GM21619 (cell line): ENCODE results near the gene ZNF746.

ENCODE experiments used
- ATAC-seq: cut with Tn5 transposase; IDR thresholded peaks from one replicate; pipeline ENCODE4 v1.9.1; 2021; ENCODE audit not compliant: unreplicated experiment

Gene ZNF746

DNA sequence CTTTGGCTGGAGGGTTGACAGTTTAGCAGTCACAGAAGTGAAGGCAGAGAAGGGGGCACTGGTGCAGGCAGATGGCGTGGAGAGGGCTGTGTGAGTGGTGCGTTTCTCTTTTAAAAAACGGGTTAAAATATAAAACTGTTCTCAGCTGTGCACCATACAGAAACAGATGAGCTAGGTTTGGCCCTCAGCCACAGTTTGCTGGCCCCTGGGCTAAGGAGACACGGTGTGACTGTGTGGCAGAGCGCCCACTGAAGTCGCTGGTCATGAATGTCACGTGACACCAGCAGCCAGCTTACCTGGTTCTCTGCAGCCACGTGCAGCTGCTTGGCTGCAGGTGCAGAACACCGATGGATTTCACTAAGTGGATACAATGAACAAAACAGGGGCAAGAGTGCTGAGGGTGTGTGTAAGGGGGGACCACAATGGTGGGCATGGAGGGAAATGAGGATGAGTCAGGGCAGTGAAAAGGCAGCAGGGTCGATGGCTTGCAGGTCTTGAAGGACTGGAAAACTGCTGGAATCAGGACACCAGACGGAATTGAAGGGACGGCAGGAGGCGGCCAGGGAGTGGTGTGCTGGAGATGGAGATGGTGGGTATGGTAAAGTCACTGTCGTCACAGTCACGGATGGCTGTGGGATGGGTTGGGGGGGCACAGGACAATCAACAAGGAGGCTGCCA lies 7.4 kb downstream of the ZNF746 start:
- no peak for ATAC-seq

DNA sequence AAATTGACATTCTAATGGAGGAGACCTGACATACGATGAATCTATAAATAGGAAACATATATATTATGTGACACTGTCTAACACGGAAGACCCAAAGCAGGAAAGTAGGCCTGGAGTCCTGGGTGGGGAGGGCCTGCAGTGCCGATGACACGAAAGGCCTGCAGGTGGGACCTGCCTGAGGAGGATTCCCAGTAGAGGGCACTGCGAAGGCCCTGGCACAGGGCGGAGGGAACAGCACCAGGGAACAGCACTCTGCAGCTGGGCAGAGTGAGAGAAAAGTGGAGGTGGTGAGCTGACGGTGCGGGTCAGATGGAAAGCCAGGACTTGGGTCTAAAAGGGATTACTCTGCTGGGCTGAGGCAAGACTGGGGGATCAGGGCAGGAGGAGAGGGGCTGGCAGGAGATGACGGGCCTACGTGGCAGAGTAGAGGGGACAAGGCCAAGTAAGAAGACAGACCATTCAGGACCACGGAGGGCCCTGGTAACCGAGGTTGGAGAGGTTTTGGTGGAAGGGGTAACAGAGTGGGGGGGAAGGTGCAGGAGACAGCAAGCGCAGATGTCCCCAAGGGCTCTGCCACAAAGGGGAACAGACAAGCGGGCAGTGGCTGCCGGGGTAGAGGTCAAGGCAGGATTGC lies 8.1 kb downstream of the ZNF746 start:
- no peak for ATAC-seq

DNA sequence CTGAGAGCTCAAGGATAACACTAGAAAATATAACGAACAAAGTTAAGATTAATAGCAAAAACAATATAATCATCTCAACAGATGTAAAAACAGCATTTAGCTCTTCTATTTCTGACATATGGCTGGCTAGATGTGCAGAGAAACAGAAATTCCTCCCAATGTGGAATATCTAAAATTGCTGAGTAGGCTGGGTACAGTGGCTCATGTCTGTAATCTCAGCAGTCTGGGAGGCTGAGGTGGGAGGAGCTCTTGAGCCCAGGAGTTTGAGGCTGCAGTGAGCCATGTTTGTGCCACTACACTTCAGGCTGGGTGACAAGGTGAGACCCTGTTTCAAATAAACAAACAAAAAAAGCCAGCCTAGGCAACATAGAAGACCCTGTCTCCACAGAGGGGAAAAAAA lies 18.0 kb downstream of the ZNF746 start:
- ATAC-seq = no peak

DNA sequence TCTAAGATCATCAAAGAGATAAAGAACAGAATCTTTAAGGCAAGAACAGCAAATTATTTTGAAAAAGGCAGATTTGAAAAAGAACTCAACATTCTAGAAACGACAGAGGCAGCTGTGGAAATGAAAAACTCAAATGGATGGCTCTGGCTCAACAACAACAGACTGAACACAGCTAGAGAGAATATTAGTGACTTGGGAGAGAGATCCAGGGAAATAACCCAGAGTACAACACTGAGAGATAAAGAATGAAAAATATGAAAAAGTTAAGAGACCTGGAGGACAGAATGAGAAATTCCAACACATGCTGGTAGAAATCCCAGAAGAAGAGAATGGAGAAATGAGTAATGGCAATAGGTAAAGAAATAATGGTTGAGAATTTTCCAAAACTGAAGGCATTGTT lies 18.9 kb downstream of the ZNF746 start:
- no peak for ATAC-seq

DNA sequence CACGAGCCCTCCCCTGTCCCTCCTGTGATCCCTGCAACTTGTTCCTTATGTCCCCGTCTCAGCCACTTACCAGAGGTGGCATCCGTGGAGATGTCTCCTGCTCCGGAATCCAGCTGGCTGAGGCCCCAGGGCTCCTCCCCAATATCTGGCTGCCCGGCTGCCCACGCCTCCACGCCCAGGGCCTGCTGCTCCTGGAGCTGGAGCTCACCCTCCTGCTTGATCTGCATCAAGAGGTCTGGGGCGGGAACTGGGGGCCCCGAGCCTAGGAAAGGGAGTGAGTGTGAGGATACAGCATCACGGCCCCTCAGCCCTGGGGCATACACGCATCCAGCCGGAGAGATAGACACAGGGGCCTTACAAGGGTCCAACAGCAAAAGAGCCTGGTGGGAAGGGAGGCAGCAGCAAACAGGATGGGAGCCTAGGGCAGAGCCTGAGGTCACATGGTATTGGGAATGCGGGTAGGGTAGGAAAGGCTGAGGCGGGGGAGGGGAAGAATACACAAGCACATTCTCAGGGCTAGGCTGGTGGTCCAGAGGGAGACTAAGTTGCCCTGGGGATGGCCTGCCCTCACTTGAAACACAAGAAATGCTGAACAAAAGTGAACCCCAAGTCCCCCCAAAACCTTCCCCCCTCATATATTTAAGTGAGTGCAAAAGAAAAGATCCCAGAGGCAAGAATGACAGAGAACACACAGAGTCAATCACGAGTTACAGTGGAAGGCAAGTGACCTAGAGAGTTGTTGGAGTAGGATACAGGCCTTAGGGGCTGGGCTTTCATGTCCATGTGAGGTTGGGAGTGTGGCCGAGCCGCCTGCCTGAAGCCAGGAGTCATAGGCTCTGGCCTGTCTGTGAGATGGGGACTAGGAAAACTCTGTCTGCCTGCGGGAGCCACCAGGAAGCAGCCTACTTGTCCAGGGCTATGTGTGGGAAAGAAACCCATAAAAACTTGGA lies 19.8 kb downstream of the ZNF746 start:
- no peak for ATAC-seq

DNA sequence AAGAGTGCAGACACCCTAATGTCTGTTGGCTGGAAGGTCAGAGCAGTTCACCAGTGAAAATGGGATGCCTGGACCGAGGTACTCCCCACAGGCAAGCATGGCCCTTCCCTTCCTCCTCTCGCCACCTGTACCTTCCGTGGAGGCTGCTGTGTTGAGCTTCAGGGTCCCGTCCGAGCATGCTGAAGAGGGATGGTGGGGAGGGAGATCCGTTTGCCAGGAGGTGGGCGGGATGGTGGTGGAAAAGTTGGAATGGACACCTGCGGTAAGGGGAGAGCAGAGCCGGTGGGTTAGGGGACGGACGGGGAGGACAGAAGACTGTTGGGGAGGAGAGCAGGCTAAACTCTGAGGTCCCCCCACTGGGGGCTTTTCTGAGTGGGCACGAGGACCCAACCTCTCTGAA lies 20.8 kb downstream of the ZNF746 start:
- no peak for ATAC-seq

DNA sequence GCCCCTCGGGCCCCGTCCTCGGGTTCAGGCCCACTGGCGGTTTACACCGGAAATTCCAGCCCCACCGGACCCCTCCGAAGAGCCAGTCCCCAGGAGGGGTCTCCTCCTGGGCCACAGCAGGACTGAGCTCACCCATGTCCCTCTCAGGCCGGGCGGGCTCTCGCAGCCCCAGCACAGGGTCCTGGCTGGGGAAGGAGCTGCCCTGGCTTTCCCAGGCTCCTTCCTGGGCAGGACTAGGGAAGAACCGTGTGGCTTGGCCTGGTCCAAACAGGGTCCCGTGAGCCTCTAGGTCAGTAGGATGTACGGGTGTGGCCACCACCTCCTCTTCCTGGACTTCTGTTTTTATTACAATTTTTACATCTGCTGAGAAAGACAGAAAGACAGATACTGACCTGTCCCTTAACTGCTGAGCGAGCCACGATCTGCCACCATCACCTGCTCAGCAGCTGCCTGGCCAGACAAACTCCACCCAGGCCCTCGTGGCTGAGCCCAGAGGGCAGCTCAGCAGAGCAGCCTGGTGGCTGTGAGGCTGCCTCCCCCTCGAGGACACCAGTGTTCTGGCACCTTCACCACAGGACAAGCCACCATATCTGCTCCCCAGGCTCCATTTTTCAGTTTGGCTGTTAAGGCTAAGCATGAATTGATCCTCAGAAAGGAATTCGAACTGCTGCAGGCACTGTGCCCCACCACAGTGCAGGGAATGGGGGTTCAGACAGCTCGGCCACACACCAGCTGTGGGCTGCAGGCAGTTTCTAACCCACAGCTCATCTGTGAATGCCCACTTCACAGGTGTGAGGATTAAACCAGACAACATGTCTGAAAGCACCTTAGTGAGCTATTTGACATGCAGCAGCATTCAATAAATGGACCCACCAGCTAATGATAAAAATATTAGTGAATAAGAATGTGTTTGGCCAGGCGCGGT lies 22.2 kb downstream of the ZNF746 start:
- no peak for ATAC-seq

DNA sequence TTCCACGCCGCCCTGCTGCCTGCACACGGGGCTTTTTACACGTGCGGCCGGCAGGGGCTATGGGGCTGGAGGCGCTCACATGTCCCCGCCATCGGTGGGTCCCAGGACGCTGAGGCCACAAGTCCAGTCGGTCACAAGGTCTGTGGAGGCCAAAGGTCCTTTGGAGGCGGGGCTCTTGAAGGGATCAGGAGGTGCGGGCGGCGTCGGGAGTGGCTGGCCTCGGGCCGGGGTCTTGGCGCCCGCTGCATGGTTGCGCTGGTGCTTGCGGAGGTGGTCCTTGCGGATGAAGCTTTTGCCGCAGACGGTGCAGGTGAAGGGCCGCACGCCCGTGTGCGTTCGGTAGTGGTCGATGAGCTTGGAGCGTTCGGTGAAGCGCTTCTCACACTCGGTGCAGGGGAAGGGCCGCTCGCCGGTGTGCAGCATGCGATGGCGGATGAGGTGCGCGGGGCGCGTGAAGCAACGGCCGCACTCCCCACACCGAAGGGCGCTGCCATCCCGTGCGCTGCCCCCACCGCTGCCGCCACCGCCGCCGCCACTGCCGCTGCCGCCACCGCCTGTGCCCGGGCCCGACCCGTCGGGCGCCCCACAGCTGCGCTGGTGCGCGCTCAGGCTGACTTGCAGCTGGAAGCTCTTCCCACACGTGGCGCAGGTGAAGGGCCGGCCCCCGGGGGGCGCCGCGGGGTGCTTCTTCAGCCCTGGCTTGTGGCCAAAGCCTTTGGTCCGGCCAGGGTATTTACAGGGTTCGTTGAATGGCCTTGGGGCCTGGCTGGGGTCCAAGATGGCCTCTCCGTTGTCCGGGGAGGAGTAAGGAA lies 23.1 kb downstream of the ZNF746 start:
- no peak for ATAC-seq

DNA sequence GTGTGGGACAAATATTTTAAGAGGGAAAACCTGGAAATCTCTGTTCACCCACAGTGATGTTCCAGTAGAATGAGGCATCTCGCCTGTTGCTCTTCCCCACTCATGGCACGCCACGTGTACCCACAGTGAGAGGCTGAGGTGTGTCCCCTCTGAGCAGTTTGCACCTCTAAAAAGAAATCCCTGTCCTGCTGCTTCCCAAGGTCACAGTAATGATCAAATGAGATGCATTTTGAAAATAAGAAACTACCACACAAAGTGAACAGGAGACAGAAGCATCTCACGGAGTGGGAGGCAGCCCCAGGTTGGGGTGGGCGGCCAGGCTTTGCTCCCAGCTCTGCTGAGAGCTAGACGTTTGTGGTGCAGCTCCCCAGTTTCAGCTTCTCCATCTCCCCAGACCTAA lies 24.4 kb downstream of the ZNF746 start:
- no peak for ATAC-seq

DNA sequence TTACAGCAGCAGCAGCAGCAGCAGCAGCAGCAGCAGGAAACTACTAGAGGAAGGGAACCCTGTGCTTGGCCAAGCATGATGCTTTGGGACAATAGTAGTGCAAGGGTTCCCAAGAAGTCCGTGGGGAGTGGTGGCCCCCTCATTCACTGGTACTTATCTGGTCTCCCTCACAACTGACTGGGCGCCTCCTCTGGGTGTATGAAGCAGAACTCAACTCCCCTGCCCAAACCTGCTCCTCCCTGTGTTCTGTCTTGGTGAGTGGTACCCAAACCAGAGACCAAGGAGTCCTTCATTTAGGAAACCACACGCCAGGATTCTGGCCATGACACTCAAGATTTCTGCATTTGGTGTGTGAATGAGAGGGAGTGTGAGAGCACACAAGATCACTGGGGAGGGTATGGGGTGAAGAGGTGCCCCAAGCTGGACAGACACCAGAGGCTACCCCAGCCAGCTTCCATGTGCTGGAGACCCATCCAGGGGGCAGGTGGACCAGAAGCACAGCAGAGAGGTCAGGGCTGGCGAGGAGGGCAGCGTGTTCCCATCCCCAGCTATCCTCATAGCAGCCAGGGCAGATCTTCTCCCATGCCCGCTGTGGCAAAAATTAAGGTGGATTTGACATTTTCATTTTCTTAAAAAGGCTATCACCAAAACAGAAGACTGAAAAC lies 26.2 kb downstream of the ZNF746 start:
- no peak for ATAC-seq

DNA sequence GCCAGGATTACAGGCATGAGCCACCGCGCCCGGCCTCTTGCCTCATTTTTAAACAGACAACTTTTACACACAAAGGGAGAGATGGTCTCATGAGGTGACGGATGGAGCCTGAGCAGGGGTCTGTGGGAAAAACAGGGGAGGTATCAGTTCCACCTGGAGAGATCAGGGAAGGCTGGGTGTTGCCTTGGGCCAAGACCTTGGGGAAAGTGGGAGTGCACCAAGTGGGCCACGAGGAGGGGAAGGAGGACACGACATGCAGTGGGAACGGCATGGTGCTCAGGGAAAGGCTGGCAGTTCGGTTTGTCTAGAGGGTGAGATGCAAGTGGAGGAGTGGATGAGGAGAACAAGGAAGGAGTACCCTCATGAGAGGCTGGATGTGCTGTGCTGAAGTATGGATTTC lies 27.8 kb downstream of the ZNF746 start:
- ATAC-seq = no peak

DNA sequence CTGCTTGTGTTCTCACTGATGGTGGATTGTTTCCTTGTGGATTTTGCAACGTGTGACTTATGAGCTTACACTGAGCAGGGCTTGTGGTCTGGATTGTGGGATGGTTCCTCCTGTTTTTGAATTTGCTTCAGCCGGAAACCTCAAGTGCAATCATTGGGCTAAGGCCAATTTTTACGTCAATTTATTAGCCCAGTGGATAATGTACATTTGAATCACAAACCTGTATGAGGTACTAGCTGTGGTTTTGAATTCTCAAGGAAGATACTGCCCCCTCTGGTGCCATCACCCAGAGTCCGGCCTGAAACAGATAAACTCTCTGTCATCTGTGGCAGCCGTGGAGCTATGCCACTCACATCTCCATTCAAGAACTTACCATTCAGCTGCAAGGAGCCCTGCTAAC lies 29.4 kb downstream of the ZNF746 start:
- no peak for ATAC-seq

DNA sequence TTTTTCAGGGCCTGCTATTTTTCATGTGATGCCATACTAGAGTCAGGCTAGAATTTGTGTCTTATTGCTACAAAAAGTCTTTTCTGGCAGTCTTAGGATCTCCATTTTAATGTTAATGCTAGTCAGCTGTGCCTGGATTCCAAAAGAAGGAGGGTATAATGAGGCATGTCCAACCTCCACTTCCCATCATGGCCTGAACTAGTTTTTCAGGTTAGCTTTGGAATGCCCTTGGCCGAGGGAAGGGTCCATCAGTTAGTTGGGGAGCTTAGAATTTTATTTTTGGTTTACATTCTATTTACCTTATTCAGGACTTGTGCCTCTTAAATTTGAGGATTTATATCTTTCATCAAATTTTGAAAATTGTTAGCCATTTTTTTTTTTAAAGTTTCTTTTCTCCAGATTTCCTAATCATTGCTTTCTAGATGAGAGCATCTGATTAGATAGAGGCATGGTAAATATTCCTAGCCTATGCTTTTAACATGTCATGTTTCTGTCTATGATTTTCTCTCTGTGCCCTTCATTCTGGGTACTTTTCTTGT lies 30.2 kb downstream of the ZNF746 start:
- ATAC-seq = no peak

DNA sequence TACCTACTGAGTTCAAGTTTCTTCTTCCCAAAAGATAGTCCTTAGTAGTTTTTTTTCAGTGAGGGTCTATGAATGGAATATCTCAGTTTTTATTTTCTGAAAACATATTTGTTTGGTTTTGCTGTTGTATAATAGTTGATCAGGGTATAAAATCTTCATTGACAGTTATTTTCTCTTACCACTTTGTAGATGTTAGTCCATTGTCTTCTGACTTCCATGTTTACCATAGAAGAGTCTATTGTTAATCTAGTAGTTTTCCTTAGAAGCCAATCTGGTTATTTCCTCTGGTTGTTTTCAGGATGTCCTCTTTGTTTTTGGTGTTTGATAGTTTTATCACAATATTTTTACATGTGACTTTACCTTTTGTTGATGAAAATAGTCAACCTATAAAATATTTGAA lies 31.2 kb downstream of the ZNF746 start:
- ATAC-seq = no peak

DNA sequence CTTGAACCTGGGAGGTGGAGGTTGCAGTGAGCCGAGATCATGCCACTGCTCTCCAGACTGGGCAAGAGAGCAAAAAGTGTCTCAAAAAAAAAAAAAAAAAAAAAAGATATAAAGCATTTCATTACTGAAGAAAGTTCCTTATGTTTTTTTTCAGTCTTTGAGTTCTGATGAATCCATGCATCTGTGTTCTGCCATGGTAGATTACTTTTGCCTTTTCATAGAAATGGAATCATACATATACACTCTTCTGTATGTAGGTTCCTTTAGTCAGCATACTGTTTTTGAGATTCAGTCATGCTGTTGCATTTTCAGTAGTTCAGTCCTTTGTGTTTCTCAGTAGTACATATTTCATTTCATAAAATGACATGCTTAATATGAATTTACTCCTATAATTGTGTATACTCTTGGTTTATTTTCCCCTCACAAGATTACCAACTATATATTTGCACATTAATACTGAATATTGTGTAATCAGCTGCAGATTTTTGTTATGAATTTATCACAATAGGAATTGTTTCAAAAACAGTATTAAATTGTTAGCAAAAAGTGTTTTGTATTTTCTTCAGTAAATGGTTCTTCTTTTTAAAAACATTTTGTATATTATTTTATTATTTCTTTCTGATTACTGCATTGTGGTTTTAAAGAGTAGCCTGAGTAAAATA lies 34.0 kb downstream of the ZNF746 start:
- no peak for ATAC-seq

DNA sequence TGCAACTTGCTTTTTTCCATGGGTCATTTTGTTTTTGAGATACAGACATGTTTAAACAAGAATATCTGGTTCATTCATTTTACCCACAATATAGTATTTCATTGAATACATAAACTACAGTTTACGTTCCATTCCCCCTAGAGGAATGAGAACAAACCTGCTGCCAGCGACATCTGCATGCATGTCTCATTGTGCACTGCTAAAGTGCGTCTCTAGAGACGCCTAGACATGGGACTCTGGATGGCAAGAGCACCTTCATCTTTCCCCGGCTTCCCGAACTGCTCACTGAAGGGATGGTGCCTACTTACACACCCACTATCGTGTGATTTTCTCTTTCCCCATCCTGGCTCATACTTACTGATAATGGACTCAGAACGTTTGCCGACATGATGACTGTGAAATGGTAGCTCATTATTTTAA lies 35.5 kb downstream of the ZNF746 start:
- no peak for ATAC-seq

DNA sequence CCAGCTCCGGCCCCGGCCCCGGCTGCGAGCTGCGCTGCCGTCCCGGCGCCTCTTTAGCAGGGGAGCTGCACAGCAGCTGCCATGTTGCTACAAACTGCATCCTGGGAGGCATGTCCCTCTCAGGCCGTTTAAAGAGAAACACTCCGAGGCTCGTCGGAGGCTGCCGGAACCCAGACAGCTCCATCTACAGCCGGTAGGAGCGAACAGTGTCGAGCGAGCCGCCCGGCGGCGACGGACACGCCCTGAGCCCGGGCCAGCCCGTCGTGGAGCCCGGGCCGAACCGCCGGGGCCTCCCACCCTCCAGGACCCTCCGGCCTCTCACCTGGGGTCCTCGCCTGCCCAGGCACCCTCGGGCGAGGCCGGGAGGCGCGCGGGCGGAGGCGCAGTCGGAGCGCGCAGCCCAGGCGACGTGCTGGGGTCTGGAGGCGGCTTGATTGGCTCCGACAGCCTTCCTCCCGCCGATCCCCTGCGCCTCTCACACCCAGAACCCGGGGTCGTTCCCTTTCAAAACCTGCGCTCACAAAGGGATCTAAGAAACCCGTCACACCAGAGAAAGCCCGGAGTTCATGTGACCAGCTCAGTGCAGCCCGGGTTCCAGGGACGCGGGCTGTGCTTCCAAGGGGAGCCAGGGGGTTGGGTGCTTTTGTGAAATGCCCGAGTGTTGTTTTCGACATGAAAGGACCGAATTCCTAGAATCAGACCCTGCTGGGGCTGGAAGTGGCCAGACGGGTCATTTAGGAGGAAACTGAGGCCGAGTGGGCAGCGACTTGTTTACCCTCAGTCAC lies 36.9 kb downstream of the ZNF746 start, which contains the start of gene ZNF777:
ZNF777 (minus strand) TSS at position 570 of the 785 bp plus-strand sequence. CDS start 5,040 bp downstream, outside the sequence.
- peak; percentile 97 for ATAC-seq
